Measurements from ENCODE around the gene C22orf23. TPM values are rescaled to one million over a fixed set of nuclear protein-coding genes. Genes with fewer than 3 reads are reported as not detected.

Gene C22orf23
- total and polyA plus RNA-seq, 10 of the 15 experiments (the other 5 are each of a cell fraction or from before 2014, with no cell fraction given) = 0.04 to 0.38 (median 0.11) TPM; not detected in 5

GRCh38 chr22:37953437-37954179 is at the start of gene C22orf23, which contains the start of gene POLR2F (continued):
- TF ChIP-seq HDAC2 (IDR thresholded peaks at IDR 0.05) (no peak), ZBED1 (IDR thresholded peaks at IDR 0.05; ENCODE audit: borderline replicate concordance) (no peak), GATAD2B (conservative IDR thresholded peaks at IDR 0.05; ENCODE audit: low read depth) (no peak), ZNF207 (IDR thresholded peaks at IDR 0.05; ENCODE audit: borderline replicate concordance) (no peak), MXI1 (IDR thresholded peaks at IDR 0.05; ENCODE audit: low read depth, low read length) (peak; percentile 65; the same call in 1 of the 2 replicates), CREM (IDR thresholded peaks at IDR 0.05; ENCODE audit: low read depth) (peak; percentile 86), NR2C1 (IDR thresholded peaks at IDR 0.05) (peak; percentile 95), MYC (IDR thresholded peaks at IDR 0.05; ENCODE audit: insufficient read depth, insufficient read length, insufficient replicate concordance, low read length, severe bottlenecking) (no peak), MYB (IDR thresholded peaks at IDR 0.05; ENCODE audit: borderline replicate concordance, low read depth, low read length) (no peak), TCF12 (IDR thresholded peaks at IDR 0.05; ENCODE audit: low read depth, low read length) (no peak), USF1 (IDR thresholded peaks at IDR 0.05; ENCODE audit: borderline replicate concordance, extremely low read length, insufficient read depth, low read depth, low read length) (no peak), E4F1 (IDR thresholded peaks at IDR 0.05; ENCODE audit: borderline replicate concordance, partially characterized antibody) (peak; percentile 69), NFYA (IDR thresholded peaks at IDR 0.05; ENCODE audit: borderline replicate concordance, low read depth, low read length) (no peak), TCF7 (IDR thresholded peaks at IDR 0.05; ENCODE audit: borderline replicate concordance) (no peak), RCOR1 (conservative IDR thresholded peaks at IDR 0.05; ENCODE audit: low read depth, low read length) (no peak), CHD1 (IDR thresholded peaks at IDR 0.05; ENCODE audit: low read depth, low read length) (no peak), CHD2 (IDR thresholded peaks at IDR 0.05; ENCODE audit: borderline replicate concordance, low read depth, low read length) (0 out of 2 replicates have a peak, but pooled peaks have one; percentile 48), MTA3 (IDR thresholded peaks at IDR 0.05; ENCODE audit: borderline replicate concordance, low read length) (no peak), PAX8 (IDR thresholded peaks at IDR 0.05) (no peak), BCLAF1 (IDR thresholded peaks at IDR 0.05) (no peak), SMARCA5 (IDR thresholded peaks at IDR 0.05) (no peak), ZNF622 (IDR thresholded peaks at IDR 0.05) (no peak), CEBPB (IDR thresholded peaks at IDR 0.05; ENCODE audit: borderline replicate concordance in 1 of 2, low read depth in 2 of 2, low read length in 2 of 2) (no peak), SMC3 (IDR thresholded peaks at IDR 0.05; ENCODE audit: borderline replicate concordance, low read length) (no peak), RB1 (IDR thresholded peaks at IDR 0.05; ENCODE audit: borderline replicate concordance) (peak; percentile 41; the same call in 1 of the 2 replicates), FOS (IDR thresholded peaks at IDR 0.05; ENCODE audit: borderline replicate concordance, extremely low read depth, insufficient read length) (no peak), HDGF (IDR thresholded peaks at IDR 0.05) (no peak)

All from GM12878 (cell line).